Measurements from ENCODE around the gene MADCAM1. TPM values are rescaled to one million over a fixed set of nuclear protein-coding genes. Genes with fewer than 3 reads are reported as not detected.
"Not testable (repeated sequence)": the region's sequence is repeated elsewhere in the genome, so short reads cannot be mapped to it uniquely, and the experiment has no call there.

Gene MADCAM1
- total RNA-seq, result under 1 TPM; 0.18 to 0.26 (median 0.19) TPM

- H3K4me3 Mint-ChIP-seq, result no peak within 1 kb of the TSS
- ATAC-seq, result no peak
Measured at GRCh38 chr19:496112-496665, at the start of gene MADCAM1. MADCAM1 (plus strand) TSS chr19:496486; CDS start chr19:496500, 14 bp downstream.

GRCh38 chr19:447064-447426, 49.2 kb upstream of the MADCAM1 start:
- Mint-ChIP-seq H3K4me3 (no peak overlapping the region), H3K4me1 (ENCODE audit: low read depth) (no peaks in the 10 kb centered on the region), H3K9me3 (no peaks in the 10 kb centered on the region), H3K27me3 (ENCODE audit: low read depth) (peaks cover 5% of the 10 kb centered on the region), H3K36me3 (ENCODE audit: insufficient read depth) (no peaks in the 10 kb centered on the region)
- ATAC-seq (no peak), DNase-seq (no peak)

More at GRCh38 chr19:496112-496665, at the start of gene MADCAM1:
- Mint-ChIP-seq H3K27me3 (ENCODE audit: low read depth) (peaks cover 21% of the 10 kb centered on the region), H3K4me1 (ENCODE audit: low read depth) (peaks cover 2% of the 10 kb centered on the region), H3K9me3 (no peaks in the 10 kb centered on the region), H3K36me3 (ENCODE audit: insufficient read depth) (no peaks in the 10 kb centered on the region)
- DNase-seq, result no peak

GRCh38 chr19:447816-448560, 48.3 kb upstream of the MADCAM1 start:
- no peaks in the 10 kb centered on the region for H3K36me3 Mint-ChIP-seq (ENCODE audit: insufficient read depth)
- peaks cover 3% of the 10 kb centered on the region for H3K27me3 Mint-ChIP-seq (ENCODE audit: low read depth)
- ATAC-seq (no peak), DNase-seq (no peak)
- no peaks in the 10 kb centered on the region for H3K9me3 Mint-ChIP-seq
- no peaks in the 10 kb centered on the region for H3K4me1 Mint-ChIP-seq (ENCODE audit: low read depth)
- no peak overlapping the region for H3K4me3 Mint-ChIP-seq

- no peak for ATAC-seq
- Mint-ChIP-seq H3K4me1 (ENCODE audit: low read depth) (no peaks in the 10 kb centered on the region), H3K36me3 (ENCODE audit: insufficient read depth) (no peaks in the 10 kb centered on the region), H3K4me3 (no peak overlapping the region), H3K9me3 (no peaks in the 10 kb centered on the region), H3K27me3 (ENCODE audit: low read depth) (peaks cover 3% of the 10 kb centered on the region)
- no peak for DNase-seq
Measured at GRCh38 chr19:449916-450315, 46.4 kb upstream of the MADCAM1 start.

- not testable (repeated sequence) for H3K4me3 Mint-ChIP-seq; H3K36me3 Mint-ChIP-seq (ENCODE audit: insufficient read depth); H3K4me1 Mint-ChIP-seq (ENCODE audit: low read depth); ATAC-seq; H3K9me3 Mint-ChIP-seq; H3K27me3 Mint-ChIP-seq (ENCODE audit: low read depth); DNase-seq
Measured at GRCh38 chr19:450912-451481, 45.3 kb upstream of the MADCAM1 start.

- no peak for ATAC-seq
- H3K4me3 Mint-ChIP-seq, result no peak overlapping the region
Measured at GRCh38 chr19:452829-453228, 43.5 kb upstream of the MADCAM1 start.

GRCh38 chr19:453606-454005, 42.7 kb upstream of the MADCAM1 start:
- no peaks in the 10 kb centered on the region for H3K36me3 Mint-ChIP-seq (ENCODE audit: insufficient read depth)
- H3K9me3 Mint-ChIP-seq, result no peaks in the 10 kb centered on the region
- H3K27me3 Mint-ChIP-seq (ENCODE audit: low read depth), result peaks cover 7% of the 10 kb centered on the region
- DNase-seq (no peak), ATAC-seq (no peak)
- no peaks in the 10 kb centered on the region for H3K4me1 Mint-ChIP-seq (ENCODE audit: low read depth)
- no peak overlapping the region for H3K4me3 Mint-ChIP-seq

More at GRCh38 chr19:452829-453228, 43.5 kb upstream of the MADCAM1 start:
- Mint-ChIP-seq H3K36me3 (ENCODE audit: insufficient read depth) (no peaks in the 10 kb centered on the region), H3K27me3 (ENCODE audit: low read depth) (peaks cover 7% of the 10 kb centered on the region), H3K9me3 (no peaks in the 10 kb centered on the region), H3K4me1 (ENCODE audit: low read depth) (no peaks in the 10 kb centered on the region)
- DNase-seq, result no peak

GRCh38 chr19:455031-455705, 41.1 kb upstream of the MADCAM1 start:
- DNase-seq (no peak), ATAC-seq (no peak)
- Mint-ChIP-seq H3K4me1 (ENCODE audit: low read depth) (peaks cover 5% of the 10 kb centered on the region), H3K36me3 (ENCODE audit: insufficient read depth) (no peaks in the 10 kb centered on the region), H3K27me3 (ENCODE audit: low read depth) (peaks cover 13% of the 10 kb centered on the region), H3K9me3 (no peaks in the 10 kb centered on the region), H3K4me3 (no peak overlapping the region)

- no peaks in the 10 kb centered on the region for H3K9me3 Mint-ChIP-seq
- H3K36me3 Mint-ChIP-seq (ENCODE audit: insufficient read depth), result no peaks in the 10 kb centered on the region
- peaks cover 5% of the 10 kb centered on the region for H3K4me1 Mint-ChIP-seq (ENCODE audit: low read depth)
- H3K4me3 Mint-ChIP-seq, result no peak overlapping the region
- peaks cover 13% of the 10 kb centered on the region for H3K27me3 Mint-ChIP-seq (ENCODE audit: low read depth)
- DNase-seq, result no peak
- no peak for ATAC-seq
Measured at GRCh38 chr19:455851-456546, 40.3 kb upstream of the MADCAM1 start.

GRCh38 chr19:456547-457110, 39.7 kb upstream of the MADCAM1 start:
- ATAC-seq (no peak), DNase-seq (no peak)
- Mint-ChIP-seq H3K27me3 (ENCODE audit: low read depth) (peaks cover 15% of the 10 kb centered on the region), H3K9me3 (no peaks in the 10 kb centered on the region), H3K4me1 (ENCODE audit: low read depth) (peaks cover 7% of the 10 kb centered on the region), H3K4me3 (no peak overlapping the region), H3K36me3 (ENCODE audit: insufficient read depth) (no peaks in the 10 kb centered on the region)

GRCh38 chr19:457636-458035, 38.6 kb upstream of the MADCAM1 start:
- no peak for ATAC-seq
- Mint-ChIP-seq H3K4me1 (ENCODE audit: low read depth) (peaks cover 8% of the 10 kb centered on the region), H3K4me3 (no peak overlapping the region), H3K27me3 (ENCODE audit: low read depth) (peaks cover 22% of the 10 kb centered on the region), H3K9me3 (no peaks in the 10 kb centered on the region), H3K36me3 (ENCODE audit: insufficient read depth) (no peaks in the 10 kb centered on the region)
- no peak for DNase-seq

GRCh38 chr19:458091-459042, 37.9 kb upstream of the MADCAM1 start:
- H3K4me3 Mint-ChIP-seq, result no peak overlapping the region
- H3K36me3 Mint-ChIP-seq (ENCODE audit: insufficient read depth), result no peaks in the 10 kb centered on the region
- no peak for ATAC-seq
- H3K27me3 Mint-ChIP-seq (ENCODE audit: low read depth), result peaks cover 25% of the 10 kb centered on the region
- peaks cover 8% of the 10 kb centered on the region for H3K4me1 Mint-ChIP-seq (ENCODE audit: low read depth)
- no peak for DNase-seq
- H3K9me3 Mint-ChIP-seq, result no peaks in the 10 kb centered on the region

Measured in activated T-cell treated with anti-CD3 and anti-CD28 coated beads, Interleukin-2, amount 50 U/mL, for 4 hours (primary cell).